ENCODE data around the gene MMP17. TPM values are rescaled to one million over a fixed set of nuclear protein-coding genes. Genes with fewer than 3 reads are reported as not detected.
"Not testable (repeated sequence)": the region's sequence is repeated elsewhere in the genome, so short reads cannot be mapped to it uniquely, and the experiment has no call there.

MMP17 gene
- total and polyA plus RNA-seq, 8 donors: 0.58 to 21.5 (median 2.5) TPM

DNA sequence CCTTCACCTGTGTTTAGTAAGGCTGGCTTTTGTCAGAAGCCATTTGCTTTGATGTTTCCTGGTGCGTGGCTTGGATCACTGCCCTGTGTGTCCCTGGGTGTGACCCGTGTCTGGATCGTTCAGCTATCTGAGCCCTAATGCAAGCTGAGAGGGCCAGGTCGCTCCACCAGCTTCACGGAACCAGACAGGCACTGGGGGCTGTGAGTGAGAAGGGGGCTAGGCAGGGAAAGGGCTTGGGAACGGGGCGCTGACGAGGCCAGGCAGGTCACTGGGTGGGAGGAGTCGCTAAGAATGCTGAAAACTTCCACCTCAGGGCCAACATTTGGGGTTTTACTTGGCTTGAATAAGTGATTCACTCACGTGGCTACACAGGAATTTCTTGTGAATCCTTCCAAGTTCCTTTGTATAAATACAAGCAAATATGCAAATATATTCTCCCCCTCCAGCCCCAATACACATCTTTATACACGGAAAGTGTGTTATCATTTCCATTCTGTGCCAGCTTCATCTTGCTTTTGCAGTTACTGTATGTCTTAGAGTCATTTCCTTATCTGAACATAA, 24.2 kb upstream of the MMP17 start:
- intact Hi-C loops (cut with DNase I): no loop called here
- ATAC-seq: peak in 1 of 4 donors; percentile 22
- WGBS, 2 donors: 50 to 55% methylated on average over 11 of the region's 11 CpGs
- no peaks in the 10 kb centered on the region for H3K9me3 ChIP-seq
- FAIRE-seq: no peak
- no peak overlapping the region for H3K4me3 ChIP-seq
- no peaks in the 10 kb centered on the region for H3K27me3 ChIP-seq
- no peak for DNase-seq
- no peak overlapping the region for H3K27ac ChIP-seq
- peaks cover 0 to 11% (median 0%) of the 10 kb centered on the region in 3 donors for H3K36me3 ChIP-seq
- H3K4me1 ChIP-seq: no peaks in the 10 kb centered on the region
- no peak for TF ChIP-seq CTCF (IDR thresholded peaks at IDR 0.05)

DNA sequence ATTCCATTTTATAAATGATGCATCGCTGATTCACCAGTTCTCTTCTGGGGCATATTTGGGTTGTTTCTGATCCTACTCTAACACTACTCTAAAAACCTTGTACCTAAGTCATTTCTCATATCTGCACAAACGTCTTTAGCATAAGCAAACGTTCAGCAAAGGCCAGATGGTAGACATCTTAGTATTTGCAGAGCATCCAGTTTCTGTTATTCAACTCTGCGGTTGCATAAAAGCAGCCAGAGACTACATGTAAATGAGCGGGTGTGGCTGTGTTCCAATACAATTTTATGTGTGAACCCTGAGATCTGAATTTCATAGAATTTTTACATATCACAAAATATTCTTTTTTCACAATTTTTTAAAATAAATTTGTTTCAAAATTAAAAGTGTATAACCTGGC, 22.8 kb upstream of the MMP17 start:
- FAIRE-seq: no peak
- H3K9me3 ChIP-seq: no peaks in the 10 kb centered on the region
- TF ChIP-seq CTCF (IDR thresholded peaks at IDR 0.05): no peak
- WGBS, 2 donors: 60 to 67% methylated on average over 5 of the region's 5 CpGs
- H3K36me3 ChIP-seq: no peaks in the 10 kb centered on the region
- intact Hi-C loops (cut with DNase I): no loop called here
- no peak overlapping the region for H3K27ac ChIP-seq
- H3K27me3 ChIP-seq: no peaks in the 10 kb centered on the region
- DNase-seq: no peak
- H3K4me1 ChIP-seq: no peaks in the 10 kb centered on the region
- ATAC-seq: no peak
- no peak overlapping the region for H3K4me3 ChIP-seq

GRCh38 chr12:131806674-131807073, 21.5 kb upstream of the MMP17 start:
- no peaks in the 10 kb centered on the region for H3K36me3 ChIP-seq
- no peak overlapping the region for H3K27ac ChIP-seq
- DNase-seq (no peak), ATAC-seq (no peak), FAIRE-seq (no peak)
- no peaks in the 10 kb centered on the region for H3K9me3 ChIP-seq
- no peak overlapping the region for H3K4me3 ChIP-seq
- 76% methylated on average over 7 of the region's 7 CpGs for WGBS, 2 donors
- intact Hi-C loops (cut with DNase I): no loop called here
- H3K27me3 ChIP-seq: no peaks in the 10 kb centered on the region
- TF ChIP-seq CTCF (IDR thresholded peaks at IDR 0.05): no peak
- no peaks in the 10 kb centered on the region for H3K4me1 ChIP-seq

DNA sequence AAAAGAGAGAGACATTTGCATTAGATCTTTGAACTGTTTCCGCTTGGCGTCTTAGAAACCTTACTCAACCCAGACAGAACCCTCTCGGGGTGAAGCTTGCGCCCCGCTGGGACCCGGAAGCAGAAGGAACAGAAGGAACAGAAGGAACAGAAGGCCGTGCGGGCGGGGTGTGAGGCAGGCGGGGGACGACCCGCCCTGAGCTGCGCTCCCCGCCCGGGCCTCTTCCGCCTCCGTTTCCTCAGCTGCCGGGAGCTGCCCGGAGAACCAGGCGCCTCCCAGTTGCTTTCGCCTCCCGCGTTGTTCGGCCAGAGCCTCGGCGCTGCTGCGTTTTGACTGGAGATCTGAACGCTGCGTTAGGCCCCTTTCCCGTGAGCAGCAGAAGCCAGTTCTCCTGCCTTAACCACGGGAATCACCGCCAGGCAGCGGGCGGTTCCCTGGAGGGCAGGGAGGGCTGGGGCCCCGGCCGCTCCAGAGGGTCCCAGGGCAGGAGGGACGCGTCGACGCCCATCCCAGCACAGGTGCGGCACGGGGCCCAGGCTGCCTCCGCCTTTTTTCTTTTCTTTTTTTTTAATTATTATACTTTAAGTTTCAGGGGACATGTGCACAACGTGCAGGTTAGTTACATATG, 19.3 kb upstream of the MMP17 start:
- no peak overlapping the region for H3K4me3 ChIP-seq
- TF ChIP-seq CTCF (IDR thresholded peaks at IDR 0.05): no peak
- no peak for FAIRE-seq
- no peak overlapping the region for H3K27ac ChIP-seq
- 54 to 62% methylated on average over 44 of the region's 44 CpGs for WGBS, 2 donors
- no peaks in the 10 kb centered on the region for H3K9me3 ChIP-seq
- H3K27me3 ChIP-seq: no peaks in the 10 kb centered on the region
- no peaks in the 10 kb centered on the region for H3K36me3 ChIP-seq
- no peaks in the 10 kb centered on the region for H3K4me1 ChIP-seq
- intact Hi-C loops (cut with DNase I): no loop called here
- no peak for DNase-seq
- ATAC-seq: peak in 1 of 4 donors; percentile 40

- DNase-seq; H3K36me3 ChIP-seq; FAIRE-seq; H3K9me3 ChIP-seq; H3K4me3 ChIP-seq; H3K27me3 ChIP-seq; H3K4me1 ChIP-seq; intact Hi-C loops (cut with DNase I); ATAC-seq; H3K27ac ChIP-seq: not testable (repeated sequence)
- WGBS, 2 donors: 81 to 86% methylated on average over 6 to 7 of the region's 9 CpGs
Observed at GRCh38 chr12:131809476-131810254, 18.5 kb upstream of the MMP17 start.

Data from pancreas (tissue), 10 donors.